HEK293 (cell line): Measurements from ENCODE around the gene ZDHHC9.
A peak's percentile ranks its signal among the peaks of the same experiment; 100 is the strongest.

Source experiments
- CTCF ChIA-PET: fragments of 350-600 bp; formaldehyde crosslinking; extraction: SDS; loops from one replicate; lab custom pipeline; 2021; ENCODE audit warnings: antibody characterized with exemption; lab: Yijun Ruan, JAX
- POLR2A ChIA-PET: fragments of 300-600 bp; formaldehyde crosslinking; extraction: SDS; loops from one replicate; lab custom pipeline; 2020; ENCODE audit warnings: antibody characterized with exemption, inconsistent platforms; lab: Yijun Ruan, JAX
- H3K27ac ChIP-seq: fragments of 200-500 bp; sonication (Bioruptor generic); 2 replicates; pipeline ENCODE4 v1.5.1; 2014; ENCODE audit warnings: low read depth, low read length, control low read depth, inconsistent platforms; ENCODE audit errors: extremely low read depth
- H3K36me3 ChIP-seq, 2 experiments: fragments of 200-500 bp in 1 of 2; sonication (Bioruptor generic) in 1 of 2; 1 replicate in 1 of 2; 2 replicates in 1 of 2; pipeline ENCODE4 v1.5.1; 2014 to 2017; ENCODE audit warnings: inconsistent platforms in 2 of 2, low read length in 2 of 2; ENCODE audit not compliant: control insufficient read depth in 2 of 2, insufficient read depth in 1 of 2
- H3K4me1 ChIP-seq: fragments of 200-500 bp; sonication (Bioruptor generic); 2 replicates; pipeline ENCODE4 v1.5.1; 2014; ENCODE audit warnings: mild to moderate bottlenecking, low read length, inconsistent platforms; ENCODE audit not compliant: control insufficient read depth, insufficient read depth
- H3K4me3 ChIP-seq: 2 replicates; pipeline ENCODE4 v1.5.1; 2011; ENCODE audit warnings: low read depth, mild to moderate bottlenecking, control low read depth, low read length, moderate library complexity
- H3K9me3 ChIP-seq: fragments of 200-500 bp; sonication (Bioruptor generic); 2 replicates; pipeline ENCODE4 v1.5.1; 2014; ENCODE audit warnings: low read depth, low read length, inconsistent platforms; ENCODE audit not compliant: control insufficient read depth, insufficient read depth
- HOXA7 ChIP-seq: sonication (generic); formaldehyde crosslinking; IDR thresholded peaks from 2 replicates; pipeline ENCODE4 v1.8.1; 2022; ENCODE audit warnings: missing genetic modification reagents, borderline replicate concordance
- HOXD13 ChIP-seq: sonication (generic); formaldehyde crosslinking; IDR thresholded peaks from 2 replicates; pipeline ENCODE4 v1.8.0; 2022; ENCODE audit warnings: missing genetic modification reagents, borderline replicate concordance
- IKZF3 ChIP-seq: fragments of 450-650 bp; IDR thresholded peaks from 2 replicates; pipeline ENCODE4 v1.5.0; 2018; ENCODE audit warnings: missing biosample characterization, mild to moderate bottlenecking, missing genetic modification characterization, moderate library complexity
- PRDM4 ChIP-seq: fragments of 450-650 bp; formaldehyde crosslinking; IDR thresholded peaks from 2 replicates; pipeline ENCODE4 v1.5.1; 2017; ENCODE audit warnings: missing biosample characterization, missing genetic modification characterization
- SP2 ChIP-seq: fragments of 450-650 bp; formaldehyde crosslinking; IDR thresholded peaks from 2 replicates; pipeline ENCODE4 v1.5.1; 2016; ENCODE audit warnings: missing biosample characterization, missing genetic modification characterization
- SP7 ChIP-seq: fragments of 450-650 bp; formaldehyde crosslinking; IDR thresholded peaks from 2 replicates; pipeline ENCODE4 v1.5.1; 2016; ENCODE audit warnings: missing biosample characterization, missing genetic modification characterization
- YY1 ChIP-seq: fragments of 450-650 bp; formaldehyde crosslinking; IDR thresholded peaks from 2 replicates; pipeline ENCODE4 v1.5.1; 2018; ENCODE audit warnings: missing biosample characterization, missing genetic modification characterization
- ZFHX2 ChIP-seq: fragments of 450-650 bp; formaldehyde crosslinking; conservative IDR thresholded peaks from 2 replicates; pipeline ENCODE4 v1.5.1; 2016; ENCODE audit warnings: missing biosample characterization, missing genetic modification characterization
- ZNF133 ChIP-seq: fragments of 450-650 bp; formaldehyde crosslinking; IDR thresholded peaks from 2 replicates; pipeline ENCODE4 v1.5.1; 2016; ENCODE audit warnings: missing biosample characterization, missing genetic modification characterization
- ZNF148 ChIP-seq: fragments of 450-650 bp; formaldehyde crosslinking; IDR thresholded peaks from 2 replicates; pipeline ENCODE4 v1.5.0; 2017; ENCODE audit warnings: missing biosample characterization, missing genetic modification characterization, borderline replicate concordance
- ZNF169 ChIP-seq: fragments of 450-650 bp; formaldehyde crosslinking; IDR thresholded peaks from 2 replicates; pipeline ENCODE4 v1.5.1; 2016; ENCODE audit warnings: missing biosample characterization, missing genetic modification characterization
- ZNF24 ChIP-seq: fragments of 450-650 bp; formaldehyde crosslinking; IDR thresholded peaks from 2 replicates; pipeline ENCODE4 v1.5.1; 2016; ENCODE audit warnings: missing biosample characterization, missing genetic modification characterization
- ZNF398 ChIP-seq: fragments of 450-650 bp; formaldehyde crosslinking; IDR thresholded peaks from 2 replicates; pipeline ENCODE4 v1.5.1; 2017; ENCODE audit warnings: missing biosample characterization, missing genetic modification characterization
- ZNF560 ChIP-seq: fragments of 450-650 bp; formaldehyde crosslinking; IDR thresholded peaks from 2 replicates; pipeline ENCODE4 v1.5.1; 2017; ENCODE audit warnings: missing biosample characterization, missing genetic modification characterization, borderline replicate concordance
- ZNF571 ChIP-seq: fragments of 450-650 bp; formaldehyde crosslinking; IDR thresholded peaks from 2 replicates; pipeline ENCODE4 v1.5.0; 2017; ENCODE audit warnings: missing biosample characterization, missing genetic modification characterization
- ZNF660 ChIP-seq: fragments of 450-650 bp; IDR thresholded peaks from 2 replicates; pipeline ENCODE4 v1.5.1; 2018; ENCODE audit warnings: missing biosample characterization, mild to moderate bottlenecking, missing genetic modification characterization
- ZNF76 ChIP-seq: fragments of 450-650 bp; formaldehyde crosslinking; IDR thresholded peaks from 2 replicates; pipeline ENCODE4; 2016; ENCODE audit warnings: low read depth, missing biosample characterization, missing genetic modification characterization, borderline replicate concordance
- ZNF776 ChIP-seq: fragments of 450-650 bp; formaldehyde crosslinking; IDR thresholded peaks from 2 replicates; pipeline ENCODE4 v1.5.0; 2017; ENCODE audit warnings: missing biosample characterization, missing genetic modification characterization, borderline replicate concordance
- TF ChIP-seq, protein P1 (sequence below): fragments of 450-650 bp; formaldehyde crosslinking; IDR thresholded peaks from 2 replicates; pipeline ENCODE4 v1.5.1; 2016; ENCODE audit warnings: missing biosample characterization, missing genetic modification characterization
- TF ChIP-seq, protein P2 (sequence below): fragments of 450-650 bp; formaldehyde crosslinking; IDR thresholded peaks from 2 replicates; pipeline ENCODE4 v1.5.1; 2017; ENCODE audit warnings: missing biosample characterization, missing genetic modification characterization
- TF ChIP-seq, protein P3 (sequence below): fragments of 450-650 bp; formaldehyde crosslinking; IDR thresholded peaks from 2 replicates; pipeline ENCODE4 v1.5.1; 2016; ENCODE audit warnings: missing biosample characterization, missing genetic modification characterization

The ZDHHC9 gene

DNA sequence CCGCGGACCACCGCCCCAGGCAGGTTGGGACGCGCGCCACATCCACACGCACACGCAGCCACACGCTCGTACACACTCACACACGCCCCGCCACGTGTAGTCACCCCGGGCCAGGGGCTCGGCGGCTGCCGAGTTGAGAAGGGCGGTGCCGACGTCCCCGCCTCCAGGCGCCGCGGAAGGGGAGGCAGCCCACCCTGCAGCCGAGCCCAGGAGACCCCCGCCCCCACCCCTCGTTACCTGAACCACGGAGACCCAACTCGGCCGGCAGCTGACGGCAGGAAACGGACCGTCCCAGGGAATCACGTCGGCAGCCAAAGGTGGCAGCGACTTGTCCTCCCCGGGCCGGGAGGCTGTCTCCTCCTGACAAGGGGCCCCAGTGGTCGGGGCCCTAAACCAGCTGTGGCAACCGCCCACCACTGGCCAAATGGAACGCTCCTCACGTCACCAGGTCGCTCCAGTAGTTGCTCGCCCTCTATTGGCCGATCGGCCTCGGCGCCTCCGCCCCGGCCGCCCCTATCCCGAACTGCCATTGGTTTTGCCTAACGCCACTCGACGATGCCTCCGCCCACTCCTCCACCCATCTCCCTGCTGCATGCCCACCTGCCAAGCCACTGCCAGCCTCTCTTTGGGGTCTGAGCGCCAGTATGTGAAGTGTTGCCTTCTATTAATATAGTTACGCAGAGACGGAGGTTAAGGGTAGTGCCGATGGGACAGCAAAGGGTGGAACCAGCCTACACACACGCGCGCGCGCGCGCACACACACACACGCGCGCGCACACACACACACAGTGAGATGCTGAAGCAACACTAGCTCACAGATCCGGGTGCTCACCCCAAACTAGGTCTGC lies at the start of gene ZDHHC9:
TSS of gene ZDHHC9 (minus strand) at position 428 of the 848 bp plus-strand sequence. CDS start 1,941 bp downstream, outside the sequence.
- no peaks in the 10 kb centered on the region for H3K4me1 ChIP-seq
- peak within 1 kb of the TSS; percentile 51 for H3K4me3 ChIP-seq
- H3K36me3 ChIP-seq = peaks cover 0 to 22% of the 10 kb centered on the region in 2 experiments; a peak in 2 of 3 replicates
- no peaks in the 10 kb centered on the region for H3K9me3 ChIP-seq
- ChIA-PET POLR2A (interaction anchor here (0.5 to 1.4 kb wide), 5 partner anchors 10 to 244 kb away, joined by 3 to 7 read pairs (median 5); partner anchors contain the start of gene UTP14A), CTCF (interaction anchor here (0.7 kb wide), 1 partner anchor 217 kb away, joined by 3 read pairs; no protein-coding TSS in a partner anchor)
- peak within 1 kb of the TSS; percentile 49; the same call in 1 of the 2 replicates for H3K27ac ChIP-seq
- no peak for TF ChIP-seq ZNF660 (tag by site-specific recombination)
- TF ChIP-seq SP7 (tag by site-specific recombination) = peak; percentile 65; the same call in 1 of the 2 replicates
- no peak for TF ChIP-seq ZNF560 (tag by site-specific recombination)
- no peak for TF ChIP-seq IKZF3 (tag by site-specific recombination)
- TF ChIP-seq HOXD13 = no peak
- TF ChIP-seq ZNF24 (tag by site-specific recombination) = no peak
- TF ChIP-seq, protein P1, sequence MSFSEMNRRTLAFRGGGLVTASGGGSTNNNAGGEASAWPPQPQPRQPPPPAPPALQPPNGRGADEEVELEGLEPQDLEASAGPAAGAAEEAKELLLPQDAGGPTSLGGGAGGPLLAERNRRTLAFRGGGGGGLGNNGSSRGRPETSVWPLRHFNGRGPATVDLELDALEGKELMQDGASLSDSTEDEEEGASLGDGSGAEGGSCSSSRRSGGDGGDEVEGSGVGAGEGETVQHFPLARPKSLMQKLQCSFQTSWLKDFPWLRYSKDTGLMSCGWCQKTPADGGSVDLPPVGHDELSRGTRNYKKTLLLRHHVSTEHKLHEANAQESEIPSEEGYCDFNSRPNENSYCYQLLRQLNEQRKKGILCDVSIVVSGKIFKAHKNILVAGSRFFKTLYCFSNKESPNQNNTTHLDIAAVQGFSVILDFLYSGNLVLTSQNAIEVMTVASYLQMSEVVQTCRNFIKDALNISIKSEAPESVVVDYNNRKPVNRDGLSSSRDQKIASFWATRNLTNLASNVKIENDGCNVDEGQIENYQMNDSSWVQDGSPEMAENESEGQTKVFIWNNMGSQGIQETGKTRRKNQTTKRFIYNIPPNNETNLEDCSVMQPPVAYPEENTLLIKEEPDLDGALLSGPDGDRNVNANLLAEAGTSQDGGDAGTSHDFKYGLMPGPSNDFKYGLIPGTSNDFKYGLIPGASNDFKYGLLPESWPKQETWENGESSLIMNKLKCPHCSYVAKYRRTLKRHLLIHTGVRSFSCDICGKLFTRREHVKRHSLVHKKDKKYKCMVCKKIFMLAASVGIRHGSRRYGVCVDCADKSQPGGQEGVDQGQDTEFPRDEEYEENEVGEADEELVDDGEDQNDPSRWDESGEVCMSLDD (tag by site-specific recombination) = 0 out of 2 replicates have a peak, but pooled peaks have one; percentile 21
- no peak; the same call in 1 of the 2 replicates for TF ChIP-seq ZNF76 (tag by site-specific recombination)
- no peak for TF ChIP-seq PRDM4 (tag by site-specific recombination)
- TF ChIP-seq ZNF398 (tag by site-specific recombination) = no peak; the same call in 1 of the 2 replicates
- TF ChIP-seq, protein P2, sequence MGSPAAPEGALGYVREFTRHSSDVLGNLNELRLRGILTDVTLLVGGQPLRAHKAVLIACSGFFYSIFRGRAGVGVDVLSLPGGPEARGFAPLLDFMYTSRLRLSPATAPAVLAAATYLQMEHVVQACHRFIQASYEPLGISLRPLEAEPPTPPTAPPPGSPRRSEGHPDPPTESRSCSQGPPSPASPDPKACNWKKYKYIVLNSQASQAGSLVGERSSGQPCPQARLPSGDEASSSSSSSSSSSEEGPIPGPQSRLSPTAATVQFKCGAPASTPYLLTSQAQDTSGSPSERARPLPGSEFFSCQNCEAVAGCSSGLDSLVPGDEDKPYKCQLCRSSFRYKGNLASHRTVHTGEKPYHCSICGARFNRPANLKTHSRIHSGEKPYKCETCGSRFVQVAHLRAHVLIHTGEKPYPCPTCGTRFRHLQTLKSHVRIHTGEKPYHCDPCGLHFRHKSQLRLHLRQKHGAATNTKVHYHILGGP (tag by site-specific recombination) = no peak
- peak; percentile 89 for TF ChIP-seq ZFHX2 (tag by site-specific recombination)
- TF ChIP-seq YY1 (tag by site-specific recombination) = peak; percentile 24; the same call in 1 of the 2 replicates
- TF ChIP-seq ZNF148 = no peak
- no peak for TF ChIP-seq HOXA7 (CRISPR knock-in tag)
- no peak for TF ChIP-seq ZNF571 (tag by site-specific recombination)
- TF ChIP-seq SP2 (tag by site-specific recombination) = peak; percentile 95
- TF ChIP-seq ZNF133 (tag by site-specific recombination) = no peak
- no peak for TF ChIP-seq ZNF776
- TF ChIP-seq, protein P3, sequence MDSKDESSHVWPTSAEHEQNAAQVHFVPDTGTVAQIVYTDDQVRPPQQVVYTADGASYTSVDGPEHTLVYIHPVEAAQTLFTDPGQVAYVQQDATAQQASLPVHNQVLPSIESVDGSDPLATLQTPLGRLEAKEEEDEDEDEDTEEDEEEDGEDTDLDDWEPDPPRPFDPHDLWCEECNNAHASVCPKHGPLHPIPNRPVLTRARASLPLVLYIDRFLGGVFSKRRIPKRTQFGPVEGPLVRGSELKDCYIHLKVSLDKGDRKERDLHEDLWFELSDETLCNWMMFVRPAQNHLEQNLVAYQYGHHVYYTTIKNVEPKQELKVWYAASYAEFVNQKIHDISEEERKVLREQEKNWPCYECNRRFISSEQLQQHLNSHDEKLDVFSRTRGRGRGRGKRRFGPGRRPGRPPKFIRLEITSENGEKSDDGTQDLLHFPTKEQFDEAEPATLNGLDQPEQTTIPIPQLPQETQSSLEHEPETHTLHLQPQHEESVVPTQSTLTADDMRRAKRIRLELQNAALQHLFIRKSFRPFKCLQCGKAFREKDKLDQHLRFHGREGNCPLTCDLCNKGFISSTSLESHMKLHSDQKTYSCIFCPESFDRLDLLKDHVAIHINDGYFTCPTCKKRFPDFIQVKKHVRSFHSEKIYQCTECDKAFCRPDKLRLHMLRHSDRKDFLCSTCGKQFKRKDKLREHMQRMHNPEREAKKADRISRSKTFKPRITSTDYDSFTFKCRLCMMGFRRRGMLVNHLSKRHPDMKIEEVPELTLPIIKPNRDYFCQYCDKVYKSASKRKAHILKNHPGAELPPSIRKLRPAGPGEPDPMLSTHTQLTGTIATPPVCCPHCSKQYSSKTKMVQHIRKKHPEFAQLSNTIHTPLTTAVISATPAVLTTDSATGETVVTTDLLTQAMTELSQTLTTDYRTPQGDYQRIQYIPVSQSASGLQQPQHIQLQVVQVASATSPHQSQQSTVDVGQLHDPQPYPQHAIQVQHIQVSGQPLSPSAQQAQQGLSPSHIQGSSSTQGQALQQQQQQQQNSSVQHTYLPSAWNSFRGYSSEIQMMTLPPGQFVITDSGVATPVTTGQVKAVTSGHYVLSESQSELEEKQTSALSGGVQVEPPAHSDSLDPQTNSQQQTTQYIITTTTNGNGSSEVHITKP (tag by site-specific recombination) = peak; percentile 98
- TF ChIP-seq ZNF169 (tag by site-specific recombination) = no peak
